Hepatic stellate cell (primary cell): ENCODE measurements around the gene LAMA5.

Experiments used
- DNase-seq: peaks from one replicate; pipeline ENCODE4 v3.0.0; 2011; ENCODE audit warnings: low spot score

The LAMA5 gene

GRCh38 chr20:62282877-62283503, 84.1 kb downstream of the LAMA5 start:
- DNase-seq = no peak

GRCh38 chr20:62282103-62282502, 85.0 kb downstream of the LAMA5 start:
- DNase-seq = no peak

GRCh38 chr20:62281161-62281933, 85.8 kb downstream of the LAMA5 start:
- DNase-seq = no peak

GRCh38 chr20:62280303-62280702, 86.8 kb downstream of the LAMA5 start:
- no peak for DNase-seq

- no peak for DNase-seq
These were observed 89.9 kb downstream of the LAMA5 start for GRCh38 chr20:62277253-62277652.

- no peak for DNase-seq
These were observed 90.7 kb downstream of the LAMA5 start for GRCh38 chr20:62276439-62276838.

GRCh38 chr20:62275219-62275618, 91.9 kb downstream of the LAMA5 start:
- no peak for DNase-seq

GRCh38 chr20:62274332-62274950, 92.7 kb downstream of the LAMA5 start:
- no peak for DNase-seq

- DNase-seq = no peak
These were observed 93.7 kb downstream of the LAMA5 start for GRCh38 chr20:62273416-62273815.

GRCh38 chr20:62272200-62272599, 94.9 kb downstream of the LAMA5 start:
- no peak for DNase-seq

GRCh38 chr20:62269871-62270270, 97.2 kb downstream of the LAMA5 start:
- no peak for DNase-seq

GRCh38 chr20:62269378-62269777, 97.7 kb downstream of the LAMA5 start:
- DNase-seq = no peak

GRCh38 chr20:62268228-62268900, 98.7 kb downstream of the LAMA5 start:
- DNase-seq = no peak

- DNase-seq = no peak
These were observed 99.6 kb downstream of the LAMA5 start for GRCh38 chr20:62267543-62267942.

- DNase-seq = no peak
These were observed 100.3 kb downstream of the LAMA5 start for GRCh38 chr20:62266851-62267250.

- DNase-seq = no peak
These were observed 100.8 kb downstream of the LAMA5 start for GRCh38 chr20:62266340-62266739.

- no peak for DNase-seq
These were observed 101.7 kb downstream of the LAMA5 start for GRCh38 chr20:62265365-62265764.

- no peak for DNase-seq
These were observed 103.7 kb downstream of the LAMA5 start for GRCh38 chr20:62263396-62263795.

- DNase-seq = no peak
These were observed 105.0 kb downstream of the LAMA5 start for GRCh38 chr20:62262064-62262463.

- DNase-seq = no peak
These were observed 107.9 kb downstream of the LAMA5 start for GRCh38 chr20:62259294-62259565.
